K562 (cell line): ENCODE measurements around the gene ORAI2. TPM values are rescaled to one million over a fixed set of nuclear protein-coding genes. Genes with fewer than 3 reads are reported as not detected.

Source experiments
- ATAC-seq: fragments of 200-7000 bp; cut with Tn5 transposase; 3 replicates; pipeline ENCODE4 v1.9.1; 2020; ENCODE audit warnings: moderate library complexity
- BruUV-seq: library from RNA; stranded (reverse); fragments of 400-500 nt; replicated peaks from 2 replicates; lab custom pipeline; 2021; lab: Mats Ljungman, UMichigan
- CTCF ChIA-PET: fragments of 300-600 bp; formaldehyde crosslinking; extraction: SDS; loops from one replicate; lab custom pipeline; 2021; ENCODE audit warnings: low intra/inter-chr PET ratio; lab: Yijun Ruan, JAX
- POLR2A ChIA-PET: fragments of 300-600, 350-650 bp; sonication (Branson Sonifier 250); formaldehyde crosslinking; extraction: SDS; loops from one replicate; lab custom pipeline; 2021; ENCODE audit warnings: antibody characterized with exemption, inconsistent platforms; lab: Yijun Ruan, JAX
- DNase-seq, 4 experiments: peaks; one replicate each; pipeline versions ENCODE4 v3.0.0 to v3.0.0-alpha.2; 2011 to 2018; ENCODE audit warnings: low spot score in 3 of 4, mixed read lengths in 3 of 4; ENCODE audit errors: extremely low read depth in 1 of 4
- FAIRE-seq: peaks from 2 replicates; lab custom pipeline; 2011; peaks lifted over from hg19 to GRCh38; lab: Jason Lieb, UNC
- H2AFZ ChIP-seq: 2 replicates; pipeline ENCODE4 v1.6.0; 2011; ENCODE audit warnings: low read depth, low read length, control low read depth, inconsistent platforms
- H3K27ac ChIP-seq: fragments of 200-600 bp; 3 replicates; pipeline ENCODE4 v1.8.0; 2011; ENCODE audit warnings: low read depth, mild to moderate bottlenecking, control low read depth, inconsistent platforms, low read length, moderate library complexity, mixed read lengths; ENCODE audit errors: extremely low read depth
- H3K27me3 ChIP-seq, 2 experiments: fragments of 300-600 bp in 1 of 2; 2 replicates in 1 of 2; 3 replicates in 1 of 2; pipeline versions ENCODE4 v1.6.0 to v1.8.0; 2011; ENCODE audit warnings: inconsistent platforms in 2 of 2, low read length in 2 of 2, mild to moderate bottlenecking in 1 of 2, mixed read lengths in 1 of 2, moderate library complexity in 1 of 2; ENCODE audit not compliant: control insufficient read depth in 2 of 2, insufficient read depth in 2 of 2
- H3K36me3 ChIP-seq: fragments of 300-600 bp; 3 replicates; pipeline ENCODE4 v1.8.0; 2011; ENCODE audit warnings: mild to moderate bottlenecking, low read length, inconsistent platforms; ENCODE audit not compliant: control insufficient read depth, insufficient read depth
- H3K4me1 ChIP-seq, 2 experiments: fragments of 200-600 bp in 1 of 2; replicated peaks in 1 of 2; 2 replicates in 1 of 2; 3 replicates in 1 of 2; pipeline versions ENCODE4 v1.5.1 to v1.8.0; 2011; ENCODE audit warnings: inconsistent platforms in 2 of 2, low read length in 2 of 2, mild to moderate bottlenecking in 1 of 2, mixed read lengths in 1 of 2, moderate library complexity in 1 of 2; ENCODE audit not compliant: control insufficient read depth in 2 of 2, insufficient read depth in 2 of 2
- H3K4me2 ChIP-seq: 2 replicates; pipeline ENCODE4 v1.6.1; 2011; ENCODE audit warnings: low read length, control low read depth, inconsistent platforms, mixed read lengths; ENCODE audit not compliant: insufficient read depth
- H3K4me3 ChIP-seq: fragments of 200-600 bp; sonication (generic), shearing (Covaris generic); 2 replicates; pipeline ENCODE4 v1.5.1; 2016; ENCODE audit warnings: control low read depth, inconsistent platforms
- H3K79me2 ChIP-seq: fragments of 200-600 bp; 3 replicates; pipeline ENCODE4 v1.8.0; 2011; ENCODE audit warnings: low read length, inconsistent platforms; ENCODE audit not compliant: control insufficient read depth, insufficient read depth
- H3K9ac ChIP-seq, 2 experiments: 2 replicates each; pipeline versions ENCODE4 v1.6.0 to v1.6.1; 2011; ENCODE audit warnings: low read depth in 2 of 2, low read length in 2 of 2, control low read depth in 1 of 2, inconsistent platforms in 1 of 2, mild to moderate bottlenecking in 1 of 2, mixed read lengths in 1 of 2; ENCODE audit not compliant: insufficient read depth in 1 of 2
- H3K9me1 ChIP-seq: one replicate; pipeline ENCODE4 v1.6.0; 2011; ENCODE audit warnings: inconsistent platforms, mild to moderate bottlenecking, low read length, moderate library complexity; ENCODE audit not compliant: control insufficient read depth, insufficient read depth
- H3K9me3 ChIP-seq: replicated peaks from 2 replicates; pipeline ENCODE4 v1.5.1; 2011; ENCODE audit warnings: low read depth, low read length, inconsistent platforms; ENCODE audit not compliant: control insufficient read depth, insufficient read depth
- H4K20me1 ChIP-seq: replicated peaks from 2 replicates; pipeline ENCODE4 v1.6.1; 2011; ENCODE audit warnings: low read length, inconsistent platforms, mixed read lengths; ENCODE audit not compliant: control insufficient read depth, insufficient read depth
- MTF1 ChIP-seq: fragments of 250-450 bp; sonication (Bioruptor Pico); IDR thresholded peaks from 2 replicates; pipeline ENCODE4 v1.9.0; 2021; ENCODE audit warnings: moderate library complexity, mild to moderate bottlenecking, inconsistent platforms, borderline replicate concordance
- NR2F6 ChIP-seq: fragments of 450-650 bp; formaldehyde crosslinking; IDR thresholded peaks from 2 replicates; pipeline ENCODE4 v1.4.0; 2020; ENCODE audit warnings: mild to moderate bottlenecking
- PHF21A ChIP-seq: fragments of 450-650 bp; IDR thresholded peaks from 2 replicates; pipeline ENCODE4 v1.6.1; 2017; ENCODE audit warnings: low read depth, borderline replicate concordance
- POLR2B ChIP-seq: fragments of 450-650 bp; IDR thresholded peaks from 2 replicates; pipeline ENCODE4 v1.6.1; 2018; ENCODE audit warnings: low read depth; ENCODE audit not compliant: partially characterized antibody
- TCFL5 ChIP-seq: fragments of 250-450 bp; sonication (Bioruptor Pico); conservative IDR thresholded peaks from 2 replicates; pipeline ENCODE4 v1.6.1; 2021; ENCODE audit warnings: mild to moderate bottlenecking, moderate library complexity, matching md5 sums
- ZFX ChIP-seq: sonication (generic); formaldehyde crosslinking; IDR thresholded peaks from 2 replicates; pipeline ENCODE4 v1.8.0; 2022; ENCODE audit warnings: mild to moderate bottlenecking, missing genetic modification reagents, moderate library complexity
- ZNF134 ChIP-seq: fragments of 250-450 bp; sonication (Bioruptor Pico); conservative IDR thresholded peaks from 2 replicates; pipeline ENCODE4 v1.4.0; 2020
- WGBS: fragments of 100-300 bp; shearing (Covaris generic); methylation state at CpG from one replicate; pipeline ENCODE4 v1.1.6; 2016; ENCODE audit warnings: low coverage, mixed read lengths; ENCODE audit not compliant: insufficient coverage; ENCODE audit errors: missing lambda C conversion rate; 5-methylcytosine and 5-hydroxymethylcytosine counted together
- in situ Hi-C: fragments of 300-500 bp; cut with MboI; formaldehyde crosslinking; loops from 4 replicates; pipeline ENCODE4 v1.15.0; 2018; ENCODE audit warnings: inconsistent platforms, mixed read lengths
- intact Hi-C: fragments of 100-400 bp; cut with micrococcal nuclease; formaldehyde crosslinking; loops from 2 replicates; pipeline ENCODE4 v1.14.2; 2022
- polyA plus RNA-seq, 8 experiments: library from polyadenylated mRNA; depleted of rRNA in 4 of 8; stranded (reverse) in 5 of 8; unstranded in 3 of 8; fragments of >200 nt; fragmentation: Nextera tagmentation in 2 of 8; fragmentation: Illumina TruSeq in 1 of 8; extraction: Ambion mirVana in 2 of 8; extraction: Trizol in 1 of 8; gene quantifications; 2 replicates each; pipeline versions ENCODE4 v1.2.1 to v1.2.3, GENCODE V29; 2011 to 2014; ENCODE audit warnings: inconsistent platforms in 1 of 8, missing spikeins in 1 of 8
- total RNA-seq, 7 experiments: library from RNA; depleted of rRNA in 6 of 7; stranded (reverse); fragments of >200 nt in 6 of 7; fragmentation: Illumina TruSeq in 2 of 7; extraction: Trizol in 2 of 7; gene quantifications; 2 replicates each; pipeline versions ENCODE4 v1.2.1 to v1.2.3, GENCODE V29; 2011 to 2021; ENCODE audit warnings: low replicate concordance in 1 of 7
- TF ChIP-seq, protein P1 (sequence below): sonication (generic); formaldehyde crosslinking; IDR thresholded peaks from 2 replicates; pipeline ENCODE4 v1.8.1; 2023; ENCODE audit warnings: mild to moderate bottlenecking, missing genetic modification reagents

Gene ORAI2
- total and polyA plus RNA-seq, 9 of the 15 experiments (the other 6 are each of a cell fraction or from before 2014, with no cell fraction given) = 1.1 to 27.7 (median 9.2) TPM

DNA sequence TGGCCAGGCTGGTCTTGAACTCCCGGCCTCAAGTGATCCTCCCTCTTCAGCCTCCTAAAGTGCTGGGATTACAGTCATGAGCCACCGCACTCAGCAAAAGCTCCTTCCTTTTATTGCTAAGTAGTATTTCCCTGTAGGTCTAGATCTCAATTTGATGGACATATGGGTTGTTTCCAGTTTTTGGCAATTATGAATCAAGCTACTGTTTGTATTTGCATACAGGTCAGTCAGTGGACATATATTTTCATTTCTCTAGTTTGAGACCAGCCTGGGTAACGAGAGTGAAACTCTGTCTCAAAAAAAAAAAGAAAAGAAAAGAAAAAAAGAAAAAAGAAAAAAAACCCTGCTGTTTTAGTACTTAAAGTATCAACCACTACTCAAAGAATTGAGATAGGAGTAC, 43.6 kb upstream of the ORAI2 start:
- CTCF ChIA-PET = interaction anchor here (0.6 to 4.1 kb wide), 6 partner anchors 110 to 1026 kb away, joined by 3 to 33 read pairs (median 4); no protein-coding TSS in a partner anchor
- Histone ChIP-seq H3K27ac (no peak overlapping the region), H3K27me3 (no peaks in the 10 kb centered on the region), H3K9me1 (no peaks in the 10 kb centered on the region), H3K4me1 (no peaks in the 10 kb centered on the region), H4K20me1 (peaks cover 6% of the 10 kb centered on the region), H3K79me2 (no peaks in the 10 kb centered on the region), H2AFZ (no peak overlapping the region), H3K9ac (no peak overlapping the region), H3K4me2 (no peak overlapping the region), H3K9me3 (no peaks in the 10 kb centered on the region), H3K4me3 (no peak overlapping the region), H3K36me3 (peaks cover 68% of the 10 kb centered on the region; the same call in 2 of the 3 replicates)
- intact Hi-C loops = loop anchor here (1.0 to 10.0 kb wide), 3 partner anchors 68 to 845 kb away; no protein-coding TSS in a partner anchor
- in situ Hi-C loops = loop anchor here (5.0 kb wide), 1 partner anchor 108 kb away; no protein-coding TSS in a partner anchor
- TF ChIP-seq POLR2B = no peak
- TF ChIP-seq TCFL5 (CRISPR knock-in tag) = no peak
- no peak for TF ChIP-seq ZNF134 (CRISPR knock-in tag)
- TF ChIP-seq, protein P1, sequence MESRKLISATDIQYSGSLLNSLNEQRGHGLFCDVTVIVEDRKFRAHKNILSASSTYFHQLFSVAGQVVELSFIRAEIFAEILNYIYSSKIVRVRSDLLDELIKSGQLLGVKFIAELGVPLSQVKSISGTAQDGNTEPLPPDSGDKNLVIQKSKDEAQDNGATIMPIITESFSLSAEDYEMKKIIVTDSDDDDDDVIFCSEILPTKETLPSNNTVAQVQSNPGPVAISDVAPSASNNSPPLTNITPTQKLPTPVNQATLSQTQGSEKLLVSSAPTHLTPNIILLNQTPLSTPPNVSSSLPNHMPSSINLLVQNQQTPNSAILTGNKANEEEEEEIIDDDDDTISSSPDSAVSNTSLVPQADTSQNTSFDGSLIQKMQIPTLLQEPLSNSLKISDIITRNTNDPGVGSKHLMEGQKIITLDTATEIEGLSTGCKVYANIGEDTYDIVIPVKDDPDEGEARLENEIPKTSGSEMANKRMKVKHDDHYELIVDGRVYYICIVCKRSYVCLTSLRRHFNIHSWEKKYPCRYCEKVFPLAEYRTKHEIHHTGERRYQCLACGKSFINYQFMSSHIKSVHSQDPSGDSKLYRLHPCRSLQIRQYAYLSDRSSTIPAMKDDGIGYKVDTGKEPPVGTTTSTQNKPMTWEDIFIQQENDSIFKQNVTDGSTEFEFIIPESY (CRISPR knock-in tag) = no peak
- TF ChIP-seq NR2F6 (CRISPR knock-in tag) = no peak
- TF ChIP-seq MTF1 (CRISPR knock-in tag) = no peak
- TF ChIP-seq ZFX (CRISPR knock-in tag) = no peak
- no peak for TF ChIP-seq PHF21A
- 92% methylated on average over 3 of the region's 3 CpGs for WGBS
- ATAC-seq (no peak), FAIRE-seq (no peak), DNase-seq (no peak)
- POLR2A ChIA-PET = no interaction called here
- BruUV-seq = no TSS peak
